C4-2B (cell line): ENCODE results near the gene PRPF38B.

Source experiments
- H3K27ac ChIP-seq: fragments of 450-650 bp; 2 replicates; pipeline ENCODE4 v1.5.1; 2017
- CTCF ChIP-seq: fragments of 450-650 bp; conservative IDR thresholded peaks from 2 replicates; pipeline ENCODE4 v1.5.1; 2017; ENCODE audit warnings: mild to moderate bottlenecking
- ZFX ChIP-seq: fragments of 450-650 bp; IDR thresholded peaks from 2 replicates; pipeline ENCODE4 v1.6.1; 2017

Gene PRPF38B

GRCh38 chr1:108717774-108718316 lies 25.7 kb downstream of the PRPF38B start:
- TF ChIP-seq ZFX (no peak), CTCF (no peak)
- H3K27ac ChIP-seq = no peak overlapping the region

GRCh38 chr1:108718927-108719655 lies 27.0 kb downstream of the PRPF38B start:
- no peak for TF ChIP-seq ZFX
- TF ChIP-seq CTCF = no peak
- H3K27ac ChIP-seq = no peak overlapping the region

- TF ChIP-seq ZFX = no peak
- no peak for TF ChIP-seq CTCF
- H3K27ac ChIP-seq = no peak overlapping the region
Measured at GRCh38 chr1:108719656-108720435, 27.7 kb downstream of the PRPF38B start.

GRCh38 chr1:108722292-108722691 lies 30.2 kb downstream of the PRPF38B start:
- TF ChIP-seq CTCF (no peak), ZFX (no peak)

GRCh38 chr1:108725906-108726305 lies 33.8 kb downstream of the PRPF38B start:
- no peak for TF ChIP-seq CTCF
- TF ChIP-seq ZFX = no peak
- H3K27ac ChIP-seq = no peak overlapping the region

More at GRCh38 chr1:108722292-108722691, 30.2 kb downstream of the PRPF38B start:
- no peak overlapping the region for H3K27ac ChIP-seq

- no peak overlapping the region for H3K27ac ChIP-seq
- no peak for TF ChIP-seq ZFX
- no peak for TF ChIP-seq CTCF
Measured at GRCh38 chr1:108728327-108728923, 36.3 kb downstream of the PRPF38B start.

GRCh38 chr1:108729481-108729880 lies 37.4 kb downstream of the PRPF38B start:
- no peak overlapping the region for H3K27ac ChIP-seq
- TF ChIP-seq ZFX (no peak), CTCF (no peak)
